Spleen (tissue), 7 donors: ENCODE measurements around the gene GGACT.

Experiments used
- POLR2AphosphoS5 ChIP-seq, 3 donors: sonication (generic); formaldehyde crosslinking; IDR thresholded peaks; one replicate each; pipeline ENCODE4 v1.5.1; 2017; ENCODE audit warnings: antibody characterized with exemption in 3 of 3
- TF ChIP-seq, protein P1 (sequence below), 11 experiments: fragments of 200-600 bp in 7 of 11; fragments of 450-650 bp in 4 of 11; sonication (generic) in 4 of 11; IDR thresholded peaks in 8 of 11; conservative IDR thresholded peaks in 3 of 11; 1 replicate in 7 of 11; 2 replicates in 4 of 11; pipeline versions ENCODE4 v1.4.0 to v1.8.0; 2016 to 2021; ENCODE audit warnings: antibody characterized with exemption in 11 of 11, inconsistent platforms in 4 of 11, mild to moderate bottlenecking in 1 of 11
- donor health status: DM: no; HTN: no; CAD: no; lungs with moderate emphysema.
- donor health status: DM: no; HTN: no; CAD: no.
- donor health status: DM: no; HTN: no; CAD: no.

DNA sequence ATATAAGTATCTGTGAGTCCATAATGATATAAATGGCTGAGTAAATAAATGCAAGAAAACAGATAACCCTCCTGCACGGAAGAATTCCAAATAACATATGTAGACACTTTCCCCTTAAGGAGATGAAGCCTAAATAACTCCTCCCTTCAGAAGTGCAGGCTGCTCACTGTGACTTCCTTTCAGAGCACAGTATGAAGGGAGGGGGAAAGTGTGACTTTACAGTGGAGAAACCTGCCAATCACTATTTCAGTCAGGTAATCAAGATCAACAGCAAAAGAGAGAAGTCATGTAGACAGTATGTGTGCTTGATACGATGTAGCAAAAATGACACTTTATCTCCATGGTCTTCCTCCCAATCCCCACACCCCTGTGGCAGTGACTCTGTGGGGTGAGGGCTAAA lies 7.1 kb downstream of the GGACT start:
- TF ChIP-seq, protein P1, sequence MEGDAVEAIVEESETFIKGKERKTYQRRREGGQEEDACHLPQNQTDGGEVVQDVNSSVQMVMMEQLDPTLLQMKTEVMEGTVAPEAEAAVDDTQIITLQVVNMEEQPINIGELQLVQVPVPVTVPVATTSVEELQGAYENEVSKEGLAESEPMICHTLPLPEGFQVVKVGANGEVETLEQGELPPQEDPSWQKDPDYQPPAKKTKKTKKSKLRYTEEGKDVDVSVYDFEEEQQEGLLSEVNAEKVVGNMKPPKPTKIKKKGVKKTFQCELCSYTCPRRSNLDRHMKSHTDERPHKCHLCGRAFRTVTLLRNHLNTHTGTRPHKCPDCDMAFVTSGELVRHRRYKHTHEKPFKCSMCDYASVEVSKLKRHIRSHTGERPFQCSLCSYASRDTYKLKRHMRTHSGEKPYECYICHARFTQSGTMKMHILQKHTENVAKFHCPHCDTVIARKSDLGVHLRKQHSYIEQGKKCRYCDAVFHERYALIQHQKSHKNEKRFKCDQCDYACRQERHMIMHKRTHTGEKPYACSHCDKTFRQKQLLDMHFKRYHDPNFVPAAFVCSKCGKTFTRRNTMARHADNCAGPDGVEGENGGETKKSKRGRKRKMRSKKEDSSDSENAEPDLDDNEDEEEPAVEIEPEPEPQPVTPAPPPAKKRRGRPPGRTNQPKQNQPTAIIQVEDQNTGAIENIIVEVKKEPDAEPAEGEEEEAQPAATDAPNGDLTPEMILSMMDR (IDR thresholded peaks at IDR 0.05 in 8 of 11, conservative IDR thresholded peaks at IDR 0.05 in 3 of 11), result no peak
- no peak for TF ChIP-seq POLR2AphosphoS5 (IDR thresholded peaks at IDR 0.05)
